HCEC 1CT (cell line): Measurements from ENCODE around the gene OOEP.
A peak's percentile ranks its signal among the peaks of the same experiment; 100 is the strongest.
"Not testable (repeated sequence)": the region's sequence is repeated elsewhere in the genome, so short reads cannot be mapped to it uniquely, and the experiment has no call there.

Experiments
- DNase-seq: peaks from one replicate; pipeline ENCODE4 v3.0.0-alpha.2; 2017

OOEP gene

DNA sequence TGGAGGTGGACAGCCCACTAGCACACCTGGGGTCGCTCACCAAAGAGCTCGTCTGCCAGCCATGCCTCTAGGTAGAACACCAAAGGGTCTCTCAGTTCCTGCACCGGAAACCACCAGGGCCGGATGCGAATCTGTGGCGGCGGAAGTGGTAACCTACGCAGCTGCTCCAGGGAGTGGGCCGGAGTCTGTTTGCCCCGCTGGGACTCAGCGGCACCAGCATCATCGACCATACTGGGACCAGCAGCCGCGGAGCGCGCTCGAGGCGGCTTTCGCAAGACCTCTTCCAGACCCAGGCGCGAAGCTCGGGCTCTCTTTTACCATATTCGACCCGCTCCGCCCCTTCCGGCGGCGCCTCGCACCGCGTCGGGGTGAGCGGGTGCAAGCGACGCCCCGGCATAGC is at the start of gene OOEP:
OOEP (minus strand) TSS at position 335 of the 400 bp plus-strand sequence; CDS start at position 230, 105 bp downstream.
- DNase-seq, result no peak

DNA sequence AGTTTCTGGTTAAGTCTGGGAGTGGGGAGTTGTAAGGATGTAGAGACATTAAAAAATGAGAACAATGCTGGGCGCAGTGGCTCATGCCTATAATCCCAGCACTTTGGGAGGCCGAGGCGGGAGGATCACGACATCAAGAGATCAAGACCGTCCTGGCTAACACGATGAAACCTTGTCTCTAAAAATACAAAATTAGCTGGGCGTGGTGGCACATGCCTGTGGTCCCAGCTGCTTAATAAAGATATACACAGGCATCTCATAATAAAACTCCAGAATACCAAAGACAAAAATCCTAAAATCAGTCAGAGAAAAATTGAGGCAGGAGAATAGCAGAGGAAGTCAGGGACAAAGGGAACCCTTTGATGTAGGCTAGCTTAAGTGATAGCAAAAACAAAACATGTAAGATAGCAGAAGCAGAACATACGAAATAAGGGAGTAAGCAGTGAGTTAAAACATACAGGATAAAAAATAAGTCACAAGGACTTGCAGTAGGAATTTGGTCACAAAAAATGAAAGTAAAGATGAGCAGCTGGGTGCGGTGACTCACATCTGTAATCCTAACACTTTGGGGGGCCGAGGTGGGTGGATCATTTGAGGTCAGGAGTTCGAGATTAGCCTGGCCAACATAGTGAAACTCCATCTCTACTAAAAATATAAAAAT is 48.5 kb upstream of the OOEP start:
- DNase-seq, result peak; percentile 23

GRCh38 chr6:73413102-73413501 is 43.4 kb upstream of the OOEP start:
- no peak for DNase-seq

- no peak for DNase-seq
Observed at GRCh38 chr6:73409395-73409794, 39.7 kb upstream of the OOEP start.

GRCh38 chr6:73400656-73401055 is 31.0 kb upstream of the OOEP start:
- no peak for DNase-seq

- DNase-seq, result no peak
Observed at GRCh38 chr6:73395875-73396274, 26.2 kb upstream of the OOEP start.

DNA sequence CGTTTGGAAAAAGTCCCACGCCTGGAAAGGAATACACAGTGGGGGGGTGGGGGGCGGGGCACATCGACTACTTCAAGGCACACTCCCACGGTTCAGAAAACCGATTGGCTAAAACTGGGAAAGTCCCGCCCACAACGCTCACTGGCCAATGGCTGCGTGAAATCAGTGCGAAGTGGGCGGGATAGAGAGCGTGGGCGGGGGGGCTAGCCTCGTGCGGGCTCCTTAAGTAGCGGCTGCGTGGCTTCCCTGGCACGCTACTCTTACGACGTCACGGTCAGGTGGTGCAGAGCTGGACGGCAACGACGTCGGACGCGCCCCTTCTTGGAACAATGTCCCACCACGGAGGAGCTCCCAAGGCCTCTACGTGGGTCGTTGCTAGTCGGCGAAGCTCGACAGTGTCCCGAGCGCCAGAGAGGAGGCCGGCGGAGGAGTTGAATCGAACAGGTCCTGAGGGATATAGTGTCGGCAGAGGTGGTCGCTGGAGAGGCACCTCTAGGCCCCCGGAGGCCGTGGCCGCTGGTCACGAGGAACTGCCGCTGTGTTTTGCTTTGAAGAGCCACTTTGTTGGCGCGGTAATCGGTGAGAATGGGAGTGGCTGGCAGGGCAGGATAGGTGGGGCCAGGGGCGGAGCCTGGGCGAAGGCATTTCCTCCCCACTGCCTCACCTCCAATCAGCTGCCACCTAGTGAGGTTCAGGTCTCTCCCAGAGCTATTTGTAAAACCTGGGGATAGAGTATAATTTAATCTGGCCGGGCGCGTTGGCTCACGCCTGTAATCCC is 25.1 kb upstream of the OOEP start, which contains the start of gene DDX43:
DDX43 (plus strand) TSS at position 252 of the 778 bp plus-strand sequence; CDS start at position 330, 78 bp downstream.
- DNase-seq, result no peak

- no peak for DNase-seq
Observed at GRCh38 chr6:73393278-73393677, 23.6 kb upstream of the OOEP start.

DNA sequence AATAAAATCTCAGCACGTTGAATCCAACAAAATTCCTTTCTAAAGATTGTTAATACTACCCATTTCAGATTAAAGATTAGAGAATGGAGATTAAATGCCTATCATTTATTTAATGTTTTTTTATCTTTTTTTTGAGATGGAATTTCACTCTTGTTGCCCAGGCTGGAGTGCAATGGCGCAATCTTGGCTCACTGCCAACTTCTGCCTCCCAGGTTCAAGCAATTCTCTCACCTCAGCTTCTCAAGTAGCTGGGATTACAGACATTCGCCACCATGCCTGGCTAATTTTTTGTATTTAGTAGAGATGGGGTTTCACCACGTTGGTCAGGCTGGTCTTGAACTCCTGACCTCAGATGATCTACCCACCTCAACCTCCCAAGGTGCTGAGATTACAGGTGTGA is 22.5 kb upstream of the OOEP start:
- DNase-seq, result not testable (repeated sequence)

DNA sequence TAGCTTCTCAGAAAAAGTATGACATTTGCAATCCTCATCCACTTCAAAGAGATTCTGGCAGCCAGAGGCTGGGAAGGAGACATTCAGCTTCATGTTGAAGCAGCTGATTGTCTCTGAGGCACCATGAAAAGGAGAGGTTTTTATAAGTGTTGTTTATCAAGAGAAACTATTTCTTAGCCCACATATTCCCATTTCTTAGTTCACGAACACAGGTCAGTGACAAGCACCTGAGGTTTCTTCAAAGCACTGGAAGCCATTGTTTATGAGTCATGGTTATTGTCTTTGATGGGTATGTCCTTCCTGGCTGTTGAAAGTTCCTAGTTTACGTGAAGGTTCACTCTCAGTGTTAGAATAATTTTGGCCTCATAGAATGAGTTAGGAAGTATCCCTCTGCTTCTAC is 22.0 kb upstream of the OOEP start:
- DNase-seq, result no peak

- no peak for DNase-seq
Observed at GRCh38 chr6:73389854-73390253, 20.2 kb upstream of the OOEP start.

- DNase-seq, result peak; percentile 45
Observed at GRCh38 chr6:73388800-73389512, 19.3 kb upstream of the OOEP start.

DNA sequence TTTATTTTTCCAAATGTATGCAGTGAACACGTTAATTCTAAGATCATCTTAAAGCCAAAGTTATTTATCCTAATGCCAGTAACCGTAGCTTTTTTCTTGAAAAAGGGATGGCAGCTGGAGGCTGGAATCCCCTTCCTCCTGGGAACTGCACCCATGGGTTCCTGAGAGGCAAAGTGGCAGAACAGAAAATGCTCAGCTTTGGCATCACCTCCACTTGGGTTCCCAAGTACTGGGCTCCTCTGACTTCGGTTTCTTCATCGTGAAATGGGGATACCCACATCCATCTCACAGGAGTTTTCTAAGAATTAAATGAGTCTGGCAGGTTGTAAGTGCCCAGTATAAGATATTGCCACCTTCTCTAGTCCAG is 18.7 kb upstream of the OOEP start:
- DNase-seq, result no peak

DNA sequence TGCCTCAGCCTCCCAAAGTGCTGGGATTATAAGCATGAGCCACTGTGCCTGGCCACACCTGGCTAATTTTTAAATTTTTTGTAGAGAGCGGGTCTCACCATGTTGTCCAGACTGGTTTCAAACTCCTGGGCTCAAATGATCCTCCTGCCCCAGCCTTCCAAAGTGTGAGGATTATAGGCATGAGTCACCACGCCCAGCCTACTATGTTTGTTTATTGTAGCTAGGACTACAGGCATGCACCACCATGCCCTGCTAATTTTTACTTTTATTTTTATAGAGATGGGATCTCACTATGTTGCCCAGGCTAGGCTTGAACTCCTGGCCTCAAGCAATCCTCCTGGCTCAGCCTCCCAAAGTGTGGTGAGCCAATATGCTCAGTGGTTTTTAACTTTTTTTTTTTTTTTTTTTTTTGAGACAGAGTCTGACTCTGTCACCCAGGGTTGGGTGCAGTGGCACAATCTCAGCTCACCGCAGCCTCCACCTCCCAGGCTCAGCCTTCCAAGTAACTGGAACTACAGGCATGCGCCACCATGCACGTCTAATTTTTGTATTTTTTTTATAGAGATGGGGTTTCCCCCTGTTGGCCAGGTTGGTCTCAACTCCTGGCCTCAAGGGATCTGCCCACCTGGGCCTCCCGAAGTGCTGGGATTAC is 12.9 kb upstream of the OOEP start:
- peak; percentile 29 for DNase-seq

GRCh38 chr6:73381531-73381930 is 11.8 kb upstream of the OOEP start:
- not testable (repeated sequence) for DNase-seq

DNA sequence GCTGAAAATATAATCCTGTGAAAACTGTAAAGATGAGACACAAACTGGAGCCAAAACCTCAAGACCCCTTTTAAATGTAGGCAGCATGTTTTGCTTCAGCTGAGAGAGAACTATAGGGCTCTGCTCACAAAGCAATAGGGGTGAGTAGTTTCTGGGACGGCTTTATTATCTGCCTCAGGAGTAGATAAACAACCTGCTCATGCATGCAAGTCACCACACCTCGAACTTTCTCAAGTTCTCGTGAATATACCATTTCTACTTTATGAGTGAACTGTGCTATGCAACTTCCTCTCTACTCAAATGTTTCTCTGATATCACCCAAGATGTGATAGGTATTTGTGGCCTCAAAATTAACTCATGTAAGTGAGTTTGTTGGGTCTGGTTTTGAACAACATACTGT is 7.5 kb upstream of the OOEP start:
- no peak for DNase-seq

DNA sequence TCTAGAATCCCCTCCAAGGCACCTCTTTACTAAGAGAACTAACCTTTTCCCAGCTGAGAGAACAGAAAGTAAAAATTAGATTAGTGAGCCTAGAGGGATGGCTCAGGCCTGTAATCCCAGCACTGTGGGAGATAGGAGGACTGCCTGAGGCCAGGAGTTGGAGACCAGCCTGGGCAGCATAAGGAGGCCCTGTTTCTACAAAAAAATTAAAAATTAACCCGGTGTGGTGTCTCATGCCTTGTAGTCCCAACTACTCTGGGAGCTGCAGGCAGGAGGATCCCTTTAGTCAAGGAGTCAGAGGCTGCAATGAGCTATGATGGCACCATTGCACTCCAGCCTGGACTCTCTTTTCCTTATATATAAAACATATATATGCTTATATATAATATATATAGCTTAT is 5.5 kb upstream of the OOEP start:
- DNase-seq, result no peak

GRCh38 chr6:73372516-73372915 is 2.8 kb upstream of the OOEP start:
- no peak for DNase-seq

- DNase-seq, result no peak
Observed at GRCh38 chr6:73371984-73372383, 2.3 kb upstream of the OOEP start.

DNA sequence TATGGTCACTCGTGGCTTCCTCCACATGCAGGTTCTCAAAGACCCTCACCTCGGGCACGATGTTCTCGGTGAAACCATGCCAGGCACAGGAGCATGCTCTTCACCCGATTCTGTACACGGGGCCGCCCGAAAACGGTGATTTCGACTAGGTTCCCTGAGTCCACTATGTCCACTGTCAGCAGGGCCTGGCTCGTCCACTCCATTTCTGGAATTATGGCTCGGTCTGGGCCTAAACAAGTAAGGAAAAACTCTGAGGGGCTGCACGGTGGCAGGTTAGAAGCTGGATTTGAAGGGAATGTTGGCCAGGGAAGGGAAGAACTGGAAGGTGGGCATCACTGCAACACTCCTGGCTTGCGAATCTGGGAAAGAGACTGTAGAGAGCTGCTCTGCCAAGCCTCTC is 540 bp downstream of the OOEP start:
- DNase-seq, result no peak

DNA sequence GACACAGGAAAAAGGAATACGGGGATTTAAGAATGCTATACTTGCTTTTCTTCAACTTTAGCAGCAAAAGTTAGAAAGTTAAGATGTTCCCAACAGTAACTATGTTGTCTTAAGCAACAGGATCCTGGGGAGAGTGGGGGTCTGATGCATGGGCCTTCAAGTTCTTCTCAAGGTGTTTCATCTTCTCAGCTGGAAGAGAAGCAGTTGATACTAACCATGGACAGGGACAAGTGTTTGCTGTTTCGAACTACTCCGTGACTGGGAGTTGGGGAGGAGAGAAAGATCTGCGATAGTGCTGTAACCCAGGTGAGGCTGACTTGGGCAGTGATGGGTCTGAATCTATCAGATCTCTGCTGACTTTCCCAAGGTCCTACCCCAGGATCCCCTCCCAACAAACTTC is 1.0 kb downstream of the OOEP start:
- no peak for DNase-seq

- no peak for DNase-seq
Observed at GRCh38 chr6:73367761-73368355, 1.8 kb downstream of the OOEP start.

DNA sequence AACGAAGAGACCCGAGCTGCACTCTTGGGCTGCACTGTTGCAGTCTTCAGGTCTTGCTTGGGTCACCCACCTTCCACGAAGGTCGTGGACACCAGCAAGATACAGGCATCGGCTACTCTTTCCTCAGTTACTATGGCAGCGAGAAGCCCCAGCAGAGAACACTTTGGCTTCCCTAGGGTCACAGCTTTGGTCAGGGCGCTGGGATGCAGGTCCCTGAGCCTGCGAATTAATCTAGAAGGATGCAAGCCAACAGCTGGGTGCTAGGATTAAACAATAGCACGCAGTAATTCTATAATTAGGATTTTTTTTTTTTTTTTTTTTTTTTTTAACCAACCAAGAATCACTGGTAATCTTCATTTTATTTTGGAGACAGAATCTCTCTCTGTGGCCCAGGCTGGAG is 5.1 kb downstream of the OOEP start:
- DNase-seq, result no peak
